T-helper 22 cell (primary cell): Measurements from ENCODE around the gene ELF3.
"Not testable (repeated sequence)": the region's sequence is repeated elsewhere in the genome, so short reads cannot be mapped to it uniquely, and the experiment has no call there.

Source experiments
- DNase-seq: peaks from one replicate; pipeline ENCODE4 v3.0.0-alpha.2; 2020; ENCODE audit warnings: low read depth

Gene ELF3

DNA sequence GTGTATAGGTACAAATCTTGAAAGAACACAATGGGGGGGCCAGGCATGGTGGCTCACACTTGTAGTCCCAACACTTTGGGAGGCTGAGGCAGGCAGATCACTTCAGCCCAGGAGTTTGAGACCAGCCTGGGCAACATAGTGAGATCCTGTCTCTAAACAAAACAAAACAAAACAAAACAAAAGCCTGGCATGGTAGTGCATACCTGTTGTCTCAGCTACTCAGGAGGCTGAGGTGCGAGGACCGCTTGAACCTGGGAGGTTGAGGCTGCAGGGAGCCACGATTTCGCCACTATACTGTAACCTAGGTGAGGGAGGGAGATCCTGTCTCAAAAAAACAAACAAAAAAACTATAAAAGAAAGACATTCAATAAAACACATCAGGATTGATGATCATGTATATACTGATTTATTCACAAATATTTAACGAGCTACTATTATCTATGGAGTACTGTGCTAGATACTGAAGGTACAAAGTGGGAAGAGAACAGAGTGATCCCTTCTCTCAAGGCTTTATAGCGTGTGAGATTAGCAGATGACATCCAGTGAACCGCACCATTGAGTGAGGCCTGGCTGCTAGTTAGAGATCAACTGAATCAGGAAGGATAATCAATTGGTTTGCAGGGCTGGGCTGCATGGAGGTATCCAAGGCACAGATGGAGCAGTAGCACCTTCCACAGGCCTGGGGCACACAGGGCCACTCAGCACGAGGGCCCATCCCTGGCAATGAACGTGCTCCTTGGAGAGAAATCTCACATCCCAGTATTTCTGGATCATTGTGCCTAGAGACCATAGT, 26.4 kb downstream of the ELF3 start:
- no peak for DNase-seq

DNA sequence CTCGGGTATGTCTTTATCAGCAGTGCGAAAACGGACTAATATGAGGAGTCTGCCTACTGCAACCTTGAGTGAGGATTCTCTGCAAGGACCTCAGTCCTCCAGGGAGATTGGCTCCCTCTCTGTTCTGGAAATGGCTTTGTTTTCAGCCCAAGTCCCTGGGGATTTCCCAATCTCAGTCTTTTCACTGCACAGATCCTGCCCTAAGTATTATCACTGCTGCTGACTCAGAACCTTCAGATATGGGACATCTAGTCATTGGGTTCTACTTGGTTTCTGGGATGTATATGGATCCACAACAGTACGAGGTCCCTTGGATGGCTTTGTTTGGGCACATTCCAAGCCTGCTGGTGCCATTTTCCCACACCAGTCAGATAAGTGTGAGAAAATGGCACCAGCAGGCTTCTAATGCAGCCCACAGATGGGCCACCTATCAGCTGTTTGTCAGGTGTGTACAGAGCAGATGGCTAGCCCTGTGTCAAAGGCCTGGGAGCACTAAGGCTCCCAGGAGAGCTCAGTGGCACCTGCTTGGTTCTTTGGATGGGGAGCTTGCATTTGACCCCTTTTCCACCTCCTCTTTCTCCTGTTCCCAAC, 27.4 kb downstream of the ELF3 start:
- DNase-seq = no peak

DNA sequence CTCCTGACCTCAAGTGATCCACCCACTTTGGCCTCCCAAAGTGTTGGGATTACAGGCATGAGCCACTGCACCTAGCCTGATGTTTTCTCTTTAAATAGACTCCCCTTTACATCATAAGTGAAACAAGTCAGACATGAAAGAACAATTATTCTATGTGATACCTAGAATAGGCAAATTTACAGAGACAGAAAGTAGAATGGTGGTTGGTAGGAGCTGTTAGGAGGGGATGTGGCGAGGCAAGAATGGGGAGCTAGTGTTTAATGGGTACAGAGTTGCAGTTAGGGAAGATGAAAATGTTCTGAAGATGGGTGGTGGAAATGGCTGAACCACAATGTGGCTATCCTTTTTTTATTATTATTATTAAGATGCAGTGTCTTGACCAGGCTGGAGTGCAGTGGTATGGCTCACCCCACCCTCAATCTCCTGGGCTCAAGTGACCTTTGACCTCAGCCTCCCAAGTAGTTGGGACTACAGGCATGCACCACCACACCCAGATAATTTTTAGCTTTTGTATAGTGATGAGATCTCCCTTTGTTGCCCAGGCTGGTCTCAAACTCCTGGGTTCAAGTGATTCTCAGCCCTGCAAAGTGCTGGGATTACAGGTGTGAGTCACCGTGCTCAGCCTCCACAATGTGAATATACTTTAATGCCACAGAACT, 28.4 kb downstream of the ELF3 start:
- DNase-seq = no peak

DNA sequence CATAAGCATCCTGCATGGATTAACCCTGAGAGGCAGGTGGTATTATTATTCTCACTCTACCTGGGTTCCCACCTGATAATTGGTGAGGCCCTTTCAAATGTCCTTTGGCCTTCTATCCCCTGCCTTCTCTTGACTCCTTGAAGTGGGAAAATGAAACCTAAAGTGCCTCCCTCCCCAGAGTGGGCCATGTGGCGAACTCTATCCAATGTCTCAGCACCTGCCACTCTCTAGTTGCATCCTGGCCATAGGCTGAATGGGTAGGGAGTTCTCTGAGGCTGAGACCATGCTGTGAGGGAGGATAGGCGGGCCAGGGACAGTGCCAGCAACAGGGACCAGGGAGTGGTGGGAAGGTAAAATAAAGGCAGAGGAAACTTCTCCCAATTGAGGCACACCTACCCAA, 35.3 kb downstream of the ELF3 start:
- DNase-seq = no peak

DNA sequence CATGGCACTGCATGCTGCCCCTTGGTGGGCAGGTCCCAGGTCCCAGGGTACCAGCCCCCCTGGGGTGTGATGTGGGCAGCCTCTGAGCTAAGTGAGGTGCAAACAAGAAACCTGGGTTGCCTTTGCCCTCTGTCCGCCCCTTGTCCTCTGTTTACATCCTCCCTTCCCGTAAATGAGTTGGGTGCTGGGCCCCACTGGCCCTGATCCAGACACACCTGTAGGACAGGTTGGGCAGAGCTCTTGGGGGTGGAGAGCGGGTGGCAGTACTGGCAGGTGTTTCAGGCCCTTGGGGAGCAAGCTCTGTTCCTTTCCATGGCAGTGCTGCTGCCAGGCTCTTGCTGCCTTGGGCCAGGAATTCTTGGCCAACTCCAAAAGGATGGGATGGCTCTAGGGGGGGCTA, 35.8 kb downstream of the ELF3 start:
- no peak for DNase-seq

DNA sequence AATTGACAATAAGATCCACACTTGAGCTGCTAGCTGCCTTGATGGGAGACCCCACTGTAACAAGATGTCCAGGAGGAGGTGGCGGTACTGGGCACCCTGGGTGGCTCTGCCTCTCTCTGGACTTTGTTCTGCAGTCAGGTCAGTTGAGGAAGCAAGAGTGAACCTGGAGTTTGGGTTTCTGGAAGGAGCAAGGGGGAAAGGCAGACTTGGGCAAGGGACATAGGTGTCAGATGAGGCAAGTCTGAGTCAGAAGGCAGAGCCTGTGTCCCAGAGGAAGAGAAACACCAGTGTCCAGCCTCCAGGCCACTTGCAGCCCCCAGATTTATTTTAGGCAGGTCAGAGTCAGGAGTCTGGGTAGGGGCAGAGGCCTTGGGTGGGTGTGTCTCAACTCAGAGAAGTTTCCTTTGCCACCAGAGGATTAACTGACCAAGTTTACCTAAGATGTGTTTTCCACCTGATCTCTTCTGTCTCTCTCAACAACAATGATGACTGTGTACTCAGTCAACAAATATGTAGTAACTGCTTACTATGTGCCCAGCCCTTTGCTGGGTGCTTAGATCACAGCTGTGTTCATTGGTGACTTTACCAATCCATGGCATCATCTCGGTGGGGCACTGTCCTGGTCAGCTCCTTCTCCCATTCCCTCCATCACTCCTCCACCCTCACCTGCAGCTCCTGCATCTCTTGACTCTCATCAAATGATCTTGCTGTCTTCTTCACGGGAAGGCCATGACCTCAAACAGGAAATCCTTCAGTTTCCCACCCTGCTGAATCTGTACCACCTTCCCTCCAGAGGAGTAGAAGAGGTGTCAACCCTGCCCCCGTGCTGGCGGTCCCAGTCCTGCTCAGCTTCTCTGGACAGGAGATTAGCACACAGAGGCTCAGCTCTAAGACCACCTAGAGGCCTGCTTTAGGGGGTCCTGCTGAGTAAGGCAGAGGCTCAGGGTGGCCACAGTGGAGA, 36.6 kb downstream of the ELF3 start:
- DNase-seq = no peak

DNA sequence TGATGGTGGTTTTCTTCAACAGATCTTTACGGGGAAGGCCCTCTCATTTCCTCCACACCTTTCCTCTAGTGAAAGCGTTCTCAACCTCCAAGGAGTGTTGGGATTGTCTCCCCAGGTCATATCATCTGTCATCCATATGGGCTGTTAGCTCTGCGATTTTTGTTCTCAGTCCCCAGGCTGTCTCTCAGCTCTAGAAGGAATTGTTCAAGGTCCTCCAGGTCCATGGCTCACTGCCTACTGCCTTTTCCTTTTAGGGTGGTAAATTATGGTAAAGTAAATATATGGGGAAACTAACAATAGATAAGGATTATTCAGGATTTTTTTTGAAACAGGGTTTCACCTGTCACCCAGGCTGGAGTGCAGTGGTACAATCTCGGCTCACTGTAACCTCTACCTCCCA, 37.6 kb downstream of the ELF3 start:
- no peak for DNase-seq

DNA sequence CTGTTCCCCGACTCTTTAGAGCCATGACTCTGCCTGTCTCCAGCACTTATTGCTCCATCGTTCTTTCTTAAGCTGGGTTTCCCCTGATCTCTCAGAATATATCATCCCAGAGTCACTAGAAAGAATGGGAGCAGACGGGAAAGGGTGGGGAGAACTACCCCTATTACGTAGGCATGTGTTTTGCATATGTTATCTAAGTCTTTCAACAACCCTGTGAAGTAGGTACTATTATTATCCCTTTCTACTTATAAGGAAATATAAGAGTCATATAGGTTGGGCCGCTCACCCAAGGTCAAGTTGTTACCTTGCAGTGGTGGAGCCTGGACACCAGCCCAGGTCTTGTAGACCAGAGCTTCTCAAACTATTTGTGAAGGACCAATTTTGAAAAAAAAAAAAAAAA, 38.7 kb downstream of the ELF3 start:
- DNase-seq = no peak

DNA sequence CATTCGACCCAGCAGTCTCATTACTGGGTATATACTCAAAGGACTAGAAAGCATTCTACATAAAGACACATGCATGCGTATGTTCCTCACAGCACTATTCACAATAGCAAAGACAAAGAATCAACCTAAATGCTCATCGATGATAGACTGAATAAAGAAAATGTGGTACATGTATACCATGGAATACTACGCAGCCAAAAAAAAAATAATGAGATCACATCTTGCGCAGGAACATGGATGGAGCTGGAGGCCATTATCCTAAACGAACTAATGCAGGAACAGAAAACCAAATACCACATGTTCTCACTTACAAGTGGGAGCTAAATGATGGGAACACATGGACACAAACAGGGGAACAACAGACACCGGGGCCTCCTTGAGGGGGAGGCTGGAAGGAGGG, 43.7 kb downstream of the ELF3 start:
- no peak for DNase-seq

DNA sequence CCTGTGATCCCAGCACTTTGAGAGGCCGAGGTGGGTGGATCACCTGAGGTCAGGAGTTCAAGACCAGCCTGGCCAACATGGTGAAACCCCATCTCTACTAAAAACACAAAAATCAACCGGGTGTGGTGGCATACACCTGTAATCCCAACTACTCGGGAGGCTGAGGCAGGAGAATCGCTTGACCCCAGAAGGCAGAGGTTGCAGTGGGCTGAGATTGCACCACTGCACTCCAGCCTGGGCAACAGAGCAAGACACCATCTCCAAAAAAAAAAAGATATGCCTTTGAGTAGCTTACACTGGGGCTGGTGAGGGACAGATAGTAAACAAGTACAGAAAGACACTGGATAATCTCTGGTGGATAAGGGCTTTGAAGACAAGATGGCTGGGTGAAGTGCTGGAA, 44.3 kb downstream of the ELF3 start:
- not testable (repeated sequence) for DNase-seq

DNA sequence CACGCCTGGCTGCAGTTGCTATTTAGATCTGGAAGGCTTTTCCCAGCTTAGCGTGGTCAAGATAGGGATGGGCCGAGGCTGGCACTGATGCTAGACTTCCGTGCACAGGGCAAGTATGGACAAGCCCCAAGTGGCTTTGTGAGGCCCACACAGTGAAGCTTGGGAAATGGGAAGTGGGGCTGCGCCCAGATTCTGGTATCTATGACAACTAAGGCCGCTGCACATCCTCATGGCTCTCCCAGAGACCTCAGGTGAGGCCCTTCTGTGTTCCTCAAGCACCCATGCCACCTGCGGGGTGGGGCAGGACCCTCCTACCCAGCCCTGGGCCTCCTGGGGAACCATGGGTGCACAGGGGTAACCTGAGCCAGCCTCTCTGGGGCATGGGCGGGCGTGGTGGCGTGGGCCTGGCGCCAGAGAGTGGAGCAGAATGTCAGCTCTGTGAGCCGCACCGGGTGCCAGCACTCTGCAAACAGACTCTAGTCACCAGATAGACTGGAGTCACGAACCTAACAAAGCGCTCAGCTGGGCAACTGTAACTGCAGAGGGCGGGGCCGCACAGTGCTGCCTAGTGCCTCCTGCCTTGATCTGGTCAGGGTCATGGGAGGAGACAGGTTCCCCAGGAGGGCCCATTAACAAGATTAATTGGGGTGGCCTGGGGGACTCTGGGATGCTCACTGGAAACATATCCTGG, 46.4 kb downstream of the ELF3 start:
- no peak for DNase-seq

DNA sequence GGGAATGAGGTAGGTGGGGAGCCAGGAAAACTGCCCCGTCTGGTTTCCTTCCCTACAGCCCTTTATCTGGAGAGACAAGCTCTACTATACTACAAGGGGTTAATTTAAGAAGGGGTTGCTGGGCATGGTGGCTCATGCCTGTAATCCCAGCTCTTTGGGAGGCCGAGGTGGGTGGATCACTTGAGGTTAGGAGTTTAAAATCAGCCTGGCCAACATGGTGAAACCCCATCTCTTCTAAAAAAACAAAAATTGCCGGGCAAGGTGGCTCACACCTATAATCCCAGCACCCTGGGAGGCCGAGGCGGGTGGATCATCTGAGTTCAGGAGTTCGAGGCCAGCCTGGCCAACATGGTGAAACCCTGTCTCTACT, 46.9 kb downstream of the ELF3 start:
- DNase-seq = not testable (repeated sequence)

DNA sequence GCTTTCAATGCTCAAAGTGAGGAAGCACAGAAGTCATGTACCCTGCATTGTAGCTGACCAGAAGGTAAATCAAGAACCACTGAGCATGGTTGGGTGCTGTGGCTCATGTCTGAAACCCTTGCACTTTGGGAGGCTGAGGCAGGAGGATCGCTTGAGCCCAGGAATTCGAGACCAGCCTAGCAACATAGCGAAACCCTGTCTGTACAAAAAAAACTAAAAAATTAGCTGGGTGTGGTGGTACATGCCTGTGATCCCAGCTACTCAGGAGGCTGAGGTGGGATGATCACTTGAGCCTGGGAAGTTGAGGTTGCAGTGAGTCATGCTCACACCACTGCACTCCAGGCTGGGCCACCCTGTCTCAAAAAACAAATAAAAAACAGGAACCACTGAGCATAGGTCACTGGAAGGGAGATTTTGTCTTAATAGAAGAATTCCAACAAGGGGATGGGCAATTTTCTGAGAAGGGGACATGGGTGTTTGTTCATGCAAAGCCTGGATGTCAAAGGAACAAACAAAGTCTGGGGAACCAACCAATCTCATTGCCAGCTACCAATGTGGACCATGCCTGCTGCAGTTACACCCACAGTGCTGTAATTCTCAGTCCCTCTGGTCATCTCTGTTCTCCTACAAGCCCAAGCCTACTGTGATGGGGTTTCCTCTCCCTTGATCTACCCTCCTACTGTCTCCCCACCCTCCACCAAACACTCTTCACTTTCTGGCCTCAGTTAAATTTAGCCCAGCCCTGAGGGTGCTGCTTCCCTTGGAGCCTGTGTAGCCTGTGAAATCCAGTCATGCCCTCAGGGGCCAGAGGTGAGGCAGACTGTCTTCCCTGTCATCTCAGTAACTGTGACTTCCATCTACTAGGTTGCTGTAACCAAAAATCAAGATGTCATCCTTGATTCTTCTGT, 47.9 kb downstream of the ELF3 start:
- DNase-seq = no peak

DNA sequence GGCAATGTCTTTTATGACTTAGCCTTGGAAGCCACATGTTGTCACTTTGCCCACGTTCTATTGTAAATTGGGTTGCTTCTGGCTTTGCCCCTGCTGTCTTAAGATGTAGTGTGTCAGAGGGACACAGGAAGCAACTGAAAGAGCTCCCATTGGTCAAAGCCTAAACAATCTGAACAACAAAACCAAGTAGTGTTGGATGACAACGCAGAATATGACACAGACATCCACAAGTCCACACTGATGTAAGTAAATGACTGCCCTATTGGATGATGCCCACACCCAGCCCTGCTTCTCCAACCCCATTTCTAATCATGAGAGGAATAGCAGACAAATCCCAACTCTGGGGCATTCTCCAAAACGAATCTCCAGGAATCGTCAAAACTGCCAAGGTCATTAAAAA, 50.7 kb downstream of the ELF3 start:
- no peak for DNase-seq

DNA sequence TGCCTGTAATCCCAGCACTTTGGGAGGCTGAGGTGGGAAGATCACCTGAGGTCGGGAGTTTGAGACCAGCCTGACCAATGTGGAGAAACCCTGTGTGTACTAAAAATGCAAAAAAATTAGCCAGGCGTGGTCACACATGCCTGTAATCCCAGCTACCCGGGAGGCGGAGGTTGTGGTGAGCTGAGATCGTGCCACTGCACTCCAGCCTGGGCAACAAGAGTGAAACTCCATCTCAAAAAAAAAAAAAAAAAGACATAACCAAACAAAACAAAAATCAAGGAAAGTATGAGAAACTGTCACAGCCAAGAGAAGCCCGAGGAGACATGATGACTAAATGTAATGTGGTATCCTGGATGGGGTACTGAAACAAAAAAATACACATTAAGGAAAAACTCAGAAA, 51.4 kb downstream of the ELF3 start:
- not testable (repeated sequence) for DNase-seq

DNA sequence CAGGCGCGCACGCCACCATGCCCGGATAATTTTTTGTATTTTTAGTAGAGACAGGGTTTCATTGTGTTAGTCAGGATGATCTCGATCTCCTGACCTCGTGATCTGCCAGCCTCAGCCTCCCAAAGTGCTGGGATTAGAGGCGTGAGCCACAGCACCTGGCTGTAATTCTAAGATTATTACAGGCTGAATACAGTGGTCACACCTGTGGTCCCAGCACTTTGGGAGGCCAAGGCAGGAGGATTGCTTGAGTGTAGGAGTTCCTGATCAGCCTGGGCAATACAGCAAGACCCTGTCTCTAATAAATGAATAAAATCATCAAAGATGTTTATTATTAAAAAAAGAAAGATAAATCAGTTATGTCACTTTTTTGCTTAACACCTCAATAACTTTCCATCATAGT, 52.2 kb downstream of the ELF3 start:
- DNase-seq = not testable (repeated sequence)

DNA sequence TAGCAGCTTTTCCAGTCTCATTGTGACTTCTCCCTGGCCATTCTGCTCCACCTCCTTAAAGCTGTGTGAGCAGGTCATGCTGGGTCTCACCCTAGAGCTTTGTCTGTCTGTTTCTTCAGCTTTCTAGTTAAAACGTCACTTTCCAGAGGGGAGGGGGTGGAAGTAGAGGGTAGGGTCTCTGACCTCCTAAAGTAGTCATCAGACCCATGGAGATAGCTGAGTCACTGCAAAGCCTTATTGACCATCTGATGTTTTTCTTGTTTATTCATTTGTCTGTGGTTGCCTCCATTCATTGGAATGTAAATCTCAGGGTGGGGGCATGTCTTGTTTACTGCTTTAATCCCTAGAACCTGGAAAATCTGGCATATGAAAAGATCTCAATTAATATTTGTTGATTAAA, 52.7 kb downstream of the ELF3 start:
- no peak for DNase-seq

DNA sequence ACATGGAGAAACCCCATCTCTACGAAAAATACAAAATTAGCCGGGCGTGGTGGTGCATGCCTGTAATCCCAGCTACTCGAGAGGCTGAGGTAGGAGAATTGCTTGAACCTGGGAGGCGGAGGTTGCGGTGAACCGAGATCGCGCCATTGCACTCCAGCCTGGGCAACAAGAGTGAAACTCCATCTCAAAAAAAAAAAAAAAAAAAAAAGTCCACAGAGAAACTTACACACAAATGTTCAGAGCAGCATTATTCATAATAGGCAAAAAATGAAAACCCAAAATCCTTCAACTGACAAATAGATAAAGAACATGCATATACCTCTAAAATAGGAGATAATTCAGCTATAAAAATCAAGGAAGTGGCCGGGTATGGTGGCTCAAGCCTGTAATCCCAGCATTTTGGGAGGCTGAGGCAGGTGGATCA, 54.5 kb downstream of the ELF3 start:
- DNase-seq = not testable (repeated sequence)
